H1 (cell line): ENCODE data around the gene BTN2A1. TPM values are rescaled to one million over a fixed set of nuclear protein-coding genes. Genes with fewer than 3 reads are reported as not detected.

Source experiments
- CTCF ChIA-PET: fragments of 300-600 bp; sonication (Branson Sonifier 250); formaldehyde crosslinking; loops from one replicate; lab custom pipeline; 2021; ENCODE audit not compliant: partially characterized antibody; lab: Charles Lee
- POLR2A ChIA-PET: fragments of 300-600 bp; sonication (Branson Sonifier 250); formaldehyde crosslinking; loops from one replicate; lab custom pipeline; 2021; ENCODE audit warnings: inconsistent platforms; ENCODE audit not compliant: partially characterized antibody; lab: Charles Lee
- DNase-seq, 2 experiments: peaks; one replicate each; pipeline versions ENCODE4 v3.0.0 to v3.0.0-alpha.2; 2010 to 2022; ENCODE audit warnings: low spot score in 2 of 2, low read depth in 1 of 2, mixed read lengths in 1 of 2
- FAIRE-seq: peaks from 2 replicates; lab custom pipeline; 2011; peaks lifted over from hg19 to GRCh38; lab: Jason Lieb, UNC
- H2AFZ ChIP-seq: 2 replicates; pipeline ENCODE4 v1.8.1; 2012; ENCODE audit warnings: low read length, inconsistent platforms
- H2AK5ac ChIP-seq: 2 replicates; pipeline ENCODE4 v1.6.1; 2013; ENCODE audit warnings: low read depth, low read length
- H2BK120ac ChIP-seq: replicated peaks from 2 replicates; pipeline ENCODE3; 2013; ENCODE audit warnings: low read depth, low read length, inconsistent platforms
- H2BK12ac ChIP-seq: 2 replicates; pipeline ENCODE4 v1.6.1; 2013; ENCODE audit warnings: low read depth, low read length
- H2BK15ac ChIP-seq: 2 replicates; pipeline ENCODE4 v1.6.1; 2013; ENCODE audit warnings: low read length
- H2BK20ac ChIP-seq: 2 replicates; pipeline ENCODE4 v1.6.1; 2013; ENCODE audit warnings: low read length
- H2BK5ac ChIP-seq: 2 replicates; pipeline ENCODE4 v1.6.1; 2013; ENCODE audit warnings: low read depth, low read length
- H3K14ac ChIP-seq: 2 replicates; pipeline ENCODE4 v1.6.1; 2013; ENCODE audit warnings: inconsistent platforms; ENCODE audit not compliant: insufficient read length
- H3K18ac ChIP-seq: 2 replicates; pipeline ENCODE4 v1.6.1; 2013; ENCODE audit warnings: low read length; ENCODE audit errors: extremely low read depth
- H3K23ac ChIP-seq: 2 replicates; pipeline ENCODE4 v1.6.1; 2013; ENCODE audit warnings: inconsistent platforms; ENCODE audit not compliant: insufficient read length
- H3K23me2 ChIP-seq: 2 replicates; pipeline ENCODE4 v1.6.1; 2013; ENCODE audit warnings: low read depth, low read length
- H3K27ac ChIP-seq: 2 replicates; pipeline ENCODE4 v1.6.1; 2011; ENCODE audit warnings: low read depth, low read length, inconsistent platforms
- H3K27me3 ChIP-seq, 4 experiments: replicated peaks in 1 of 4; 1 replicate in 1 of 4; 2 replicates in 3 of 4; pipeline versions ENCODE4 v1.6.1 to v1.8.1; 2011 to 2013; ENCODE audit warnings: low read length in 3 of 4, mild to moderate bottlenecking in 3 of 4, inconsistent platforms in 2 of 4, mixed read lengths in 2 of 4, moderate library complexity in 1 of 4; ENCODE audit not compliant: control insufficient read depth in 3 of 4, insufficient read depth in 3 of 4; ENCODE audit errors: extremely low read depth in 1 of 4
- H3K36me3 ChIP-seq, 4 experiments: 2 replicates each; pipeline versions ENCODE4 v1.6.1 to v1.8.1; 2011 to 2013; ENCODE audit warnings: mild to moderate bottlenecking in 4 of 4, low read length in 3 of 4, moderate library complexity in 2 of 4, control low read depth in 1 of 4, inconsistent platforms in 1 of 4; ENCODE audit not compliant: insufficient read depth in 4 of 4, control insufficient read depth in 2 of 4
- H3K4ac ChIP-seq: replicated peaks from 2 replicates; pipeline ENCODE3; 2013; ENCODE audit warnings: low read length, low read depth, mixed read lengths, inconsistent platforms; ENCODE audit not compliant: insufficient read length
- H3K4me1 ChIP-seq, 4 experiments: replicated peaks in 1 of 4; 1 replicate in 1 of 4; 2 replicates in 3 of 4; pipeline versions ENCODE4 v1.6.1 to v1.8.1; 2011 to 2013; ENCODE audit warnings: low read length in 3 of 4, inconsistent platforms in 2 of 4, mixed read lengths in 1 of 4; ENCODE audit not compliant: insufficient read depth in 4 of 4, control insufficient read depth in 3 of 4
- H3K4me2 ChIP-seq, 2 experiments: 2 replicates each; pipeline versions ENCODE4 v1.6.1 to v1.8.1; 2011 to 2013; ENCODE audit warnings: low read depth in 2 of 2, low read length in 2 of 2, control low read depth in 1 of 2, inconsistent platforms in 1 of 2, mild to moderate bottlenecking in 1 of 2; ENCODE audit not compliant: insufficient read depth in 1 of 2
- H3K4me3 ChIP-seq, 4 experiments: fragments of 200-600, 300-600 bp in 1 of 4; sonication (generic), shearing (Covaris generic), sonication (Bioruptor Twin) in 1 of 4; 2 replicates each; pipeline versions ENCODE4 v1.5.1 to v1.8.1; 2011 to 2016; ENCODE audit warnings: low read length in 4 of 4, low read depth in 3 of 4, control low read depth in 2 of 4, inconsistent platforms in 2 of 4, mild to moderate bottlenecking in 2 of 4, mixed read lengths in 1 of 4, moderate library complexity in 1 of 4; ENCODE audit not compliant: insufficient read depth in 2 of 4; ENCODE audit errors: extremely low read depth in 1 of 4
- H3K56ac ChIP-seq: replicated peaks from 2 replicates; pipeline ENCODE3; 2013; ENCODE audit warnings: low read depth, mild to moderate bottlenecking, mixed read lengths, low read length, inconsistent platforms; ENCODE audit not compliant: insufficient read length
- H3K79me1 ChIP-seq: 2 replicates; pipeline ENCODE4 v1.6.1; 2013; ENCODE audit warnings: low read depth, low read length, control low read depth
- H3K79me2 ChIP-seq, 2 experiments: 2 replicates each; pipeline versions ENCODE4 v1.6.1 to v1.8.1; 2012 to 2013; ENCODE audit warnings: low read length in 2 of 2, mild to moderate bottlenecking in 2 of 2, inconsistent platforms in 1 of 2; ENCODE audit not compliant: insufficient read depth in 2 of 2, control insufficient read depth in 1 of 2
- H3K9ac ChIP-seq, 4 experiments: replicated peaks in 1 of 4; 1 replicate in 1 of 4; 2 replicates in 3 of 4; pipeline versions ENCODE4 v1.6.1 to v1.8.1; 2011 to 2013; ENCODE audit warnings: low read depth in 3 of 4, low read length in 3 of 4, control low read depth in 2 of 4, mild to moderate bottlenecking in 2 of 4, moderate library complexity in 2 of 4, inconsistent platforms in 1 of 4; ENCODE audit errors: extremely low read depth in 1 of 4
- H3K9me3 ChIP-seq, 2 experiments: 2 replicates each; pipeline versions ENCODE4 v1.6.1 to v1.8.1; 2012 to 2013; ENCODE audit warnings: mild to moderate bottlenecking in 2 of 2, moderate library complexity in 2 of 2, control low read depth in 1 of 2, inconsistent platforms in 1 of 2, low read depth in 1 of 2, low read length in 1 of 2, mixed read lengths in 1 of 2; ENCODE audit not compliant: insufficient read depth in 2 of 2
- H4K20me1 ChIP-seq, 2 experiments: replicated peaks in 1 of 2; 2 replicates each; pipeline versions ENCODE3 to v1.8.1; 2011 to 2013; ENCODE audit warnings: inconsistent platforms in 2 of 2, low read length in 2 of 2, mild to moderate bottlenecking in 1 of 2; ENCODE audit not compliant: insufficient read depth in 2 of 2, control insufficient read depth in 1 of 2
- H4K5ac ChIP-seq: 2 replicates; pipeline ENCODE4 v1.6.1; 2013; ENCODE audit warnings: low read length, low read depth, mixed read lengths, inconsistent platforms; ENCODE audit not compliant: insufficient read length
- H4K8ac ChIP-seq: 2 replicates; pipeline ENCODE4 v1.8.0; 2013; ENCODE audit warnings: mild to moderate bottlenecking, moderate library complexity, low read length, inconsistent platforms; ENCODE audit not compliant: insufficient read depth; ENCODE audit errors: extremely low read depth
- H4K91ac ChIP-seq: replicated peaks from 2 replicates; pipeline ENCODE3; 2013; ENCODE audit warnings: low read length, mixed read lengths, inconsistent platforms; ENCODE audit not compliant: insufficient read length
- BACH1 ChIP-seq: IDR thresholded peaks from 2 replicates; pipeline ENCODE4 v1.6.1; 2012; ENCODE audit warnings: low read length, improper control_type of control experiment
- BCL11A ChIP-seq, 2 experiments: IDR thresholded peaks; one replicate each; pipeline ENCODE4 v1.6.1; 2011; ENCODE audit warnings: low read depth in 2 of 2, low read length in 2 of 2, mild to moderate bottlenecking in 2 of 2
- CEBPB ChIP-seq: IDR thresholded peaks from 2 replicates; pipeline ENCODE4 v1.6.1; 2012; ENCODE audit warnings: low read depth, low read length
- CHD1 ChIP-seq: IDR thresholded peaks from 2 replicates; pipeline ENCODE4 v1.6.1; 2012; ENCODE audit warnings: low read depth, low read length, improper control_type of control experiment
- CHD2 ChIP-seq: IDR thresholded peaks from 2 replicates; pipeline ENCODE4 v1.6.1; 2012; ENCODE audit warnings: low read length, improper control_type of control experiment
- CTBP2 ChIP-seq: IDR thresholded peaks from 2 replicates; pipeline ENCODE4 v1.7.0; 2011; ENCODE audit warnings: borderline replicate concordance, mild to moderate bottlenecking, moderate library complexity, mixed read lengths, low read length; ENCODE audit not compliant: insufficient read depth, insufficient read length
- E2F6 ChIP-seq: IDR thresholded peaks from 2 replicates; pipeline ENCODE4 v1.6.1; 2012; ENCODE audit warnings: inconsistent platforms
- JUN ChIP-seq: IDR thresholded peaks from 2 replicates; pipeline ENCODE4 v1.6.1; 2011; ENCODE audit warnings: low read depth, mild to moderate bottlenecking, improper control_type of control experiment, low read length
- NANOG ChIP-seq: IDR thresholded peaks from 2 replicates; pipeline ENCODE4 v1.6.1; 2011; ENCODE audit warnings: low read length, low read depth, mild to moderate bottlenecking, inconsistent platforms; ENCODE audit not compliant: insufficient read depth, poor library complexity, severe bottlenecking
- PHF8 ChIP-seq: fragments of 200-600 bp; sonication (generic); conservative IDR thresholded peaks from 2 replicates; pipeline ENCODE4 v1.7.1; 2012; ENCODE audit warnings: low read depth, mild to moderate bottlenecking, inconsistent platforms, low read length, moderate library complexity
- POLR2A ChIP-seq, 2 experiments: IDR thresholded peaks; 1 replicate in 1 of 2; 2 replicates in 1 of 2; pipeline ENCODE4 v1.6.1; 2011; ENCODE audit warnings: low read depth in 2 of 2, low read length in 2 of 2, mild to moderate bottlenecking in 2 of 2; ENCODE audit errors: control extremely low read depth in 1 of 2
- RFX5 ChIP-seq: IDR thresholded peaks from 2 replicates; pipeline ENCODE4 v1.6.1; 2011; ENCODE audit warnings: low read depth, low read length, improper control_type of control experiment, borderline replicate concordance
- SAP30 ChIP-seq: fragments of 300-600 bp; sonication (generic); IDR thresholded peaks from 2 replicates; pipeline ENCODE4 v1.7.1; 2012; ENCODE audit warnings: low read length, moderate library complexity, mild to moderate bottlenecking, inconsistent platforms; ENCODE audit not compliant: insufficient read depth, insufficient replicate concordance
- SIRT6 ChIP-seq: IDR thresholded peaks from one replicate; pipeline ENCODE4 v1.7.1; 2012; ENCODE audit warnings: low read length, inconsistent platforms
- SRF ChIP-seq: IDR thresholded peaks from 2 replicates; pipeline ENCODE4 v1.6.1; 2011; ENCODE audit warnings: mild to moderate bottlenecking, low read depth, low read length, moderate library complexity
- WGBS, 2 experiments: shearing (Covaris generic) in 1 of 2; methylation state at CpG; one replicate each; pipeline versions ENCODE4 v1.1.6 to v1.1.7; 2013 to 2015; ENCODE audit warnings: low lambda C conversion rate in 2 of 2, mixed read lengths in 2 of 2, inconsistent platforms in 1 of 2, low coverage in 1 of 2, missing lambda C conversion rate in 1 of 2; ENCODE audit not compliant: insufficient replicate concordance in 2 of 2, insufficient coverage in 1 of 2, insufficient read length in 1 of 2; ENCODE audit errors: extremely low coverage in 1 of 2, missing lambda C conversion rate in 1 of 2; 5-methylcytosine and 5-hydroxymethylcytosine counted together
- polyA plus RNA-seq, 7 experiments: library from polyadenylated mRNA; depleted of rRNA in 3 of 7; stranded (reverse) in 5 of 7; unstranded in 2 of 7; fragments of >200 nt in 5 of 7; fragments of 200-250 nt in 2 of 7; gene quantifications; 1 replicate in 5 of 7; 2 replicates in 1 of 7; 4 replicates in 1 of 7; pipeline versions ENCODE4 v1.2.1 to v1.2.3, GENCODE V29; 2011 to 2013; ENCODE audit warnings: missing spikeins in 2 of 7, mixed read lengths in 2 of 7
- total RNA-seq: library from RNA; stranded (reverse); fragmentation: NEBNext Ultra II Directional; extraction: Animal tissue kit (Norgen Biotek cat#: 25700); gene quantifications from 2 replicates; pipeline ENCODE4 v1.2.1, GENCODE V29; 2021

The BTN2A1 gene
- total and polyA plus RNA-seq, 2 of the 8 experiments (the other 6 are each of a cell fraction or from before 2014, with no cell fraction given) = 8.7 to 11.0 TPM

GRCh38 chr6:26483727-26484126 lies 26.0 kb downstream of the BTN2A1 start:
- Histone ChIP-seq H2BK15ac (no peak overlapping the region), H2BK5ac (no peak overlapping the region), H3K56ac (no peak overlapping the region), H3K14ac (no peak overlapping the region), H3K4me2 (no peak overlapping the region), H3K27ac (no peak overlapping the region), H3K18ac (no peak overlapping the region), H3K4ac (no peak overlapping the region), H3K23ac (no peak overlapping the region), H2BK120ac (no peak overlapping the region), H3K79me2 (no peaks in the 10 kb centered on the region), H2AK5ac (no peak overlapping the region), H4K20me1 (no peaks in the 10 kb centered on the region), H4K8ac (no peak overlapping the region), H3K4me3 (no peak overlapping the region), H3K27me3 (no peaks in the 10 kb centered on the region), H3K79me1 (no peaks in the 10 kb centered on the region), H4K91ac (no peak overlapping the region), H4K5ac (no peak overlapping the region), H2BK20ac (no peak overlapping the region), H2BK12ac (no peak overlapping the region), H3K23me2 (no peaks in the 10 kb centered on the region), H3K36me3 (no peaks in the 10 kb centered on the region), H3K9ac (no peak overlapping the region), H3K9me3 (peaks cover 3 to 6% of the 10 kb centered on the region in 2 experiments; a peak in 2 of 4 replicates), H2AFZ (no peak overlapping the region), H3K4me1 (no peaks in the 10 kb centered on the region)
- FAIRE-seq (no peak), DNase-seq (no peak)
- POLR2A ChIA-PET = interaction anchor here (1.1 to 2.5 kb wide), 2 partner anchors 9 to 326 kb away, joined by 3 to 10 read pairs; a partner anchor contains a TSS
- 84% methylated on average over 3 of the region's 3 CpGs; no CpG with 5 or more reads in 1 of the 2 experiments for WGBS, 2 experiments
- CTCF ChIA-PET = interaction anchor here (0.6 to 2.4 kb wide), 3 partner anchors 14 to 467 kb away, joined by 3 to 7 read pairs (median 3); no protein-coding TSS in a partner anchor
- TF ChIP-seq E2F6 (no peak), JUN (no peak), RFX5 (no peak), CEBPB (no peak), BCL11A (IDR thresholded peaks at IDR 0.05; ENCODE audit: low read depth in 2 of 2, low read length in 2 of 2) (no peak), BACH1 (no peak), CHD2 (no peak), CTBP2 (no peak), NANOG (no peak), SAP30 (no peak), PHF8 (no peak), SRF (no peak), POLR2A (IDR thresholded peaks at IDR 0.05; ENCODE audit: control extremely low read depth in 1 of 2, low read depth in 2 of 2, low read length in 2 of 2) (no peak), CHD1 (no peak), SIRT6 (no peak)
